Measurements from ENCODE around the gene ELP4. TPM values are rescaled to one million over a fixed set of nuclear protein-coding genes. Genes with fewer than 3 reads are reported as not detected.

The ELP4 gene
- total RNA-seq, 1 donor from 2014 or later = 16.7 TPM

DNA sequence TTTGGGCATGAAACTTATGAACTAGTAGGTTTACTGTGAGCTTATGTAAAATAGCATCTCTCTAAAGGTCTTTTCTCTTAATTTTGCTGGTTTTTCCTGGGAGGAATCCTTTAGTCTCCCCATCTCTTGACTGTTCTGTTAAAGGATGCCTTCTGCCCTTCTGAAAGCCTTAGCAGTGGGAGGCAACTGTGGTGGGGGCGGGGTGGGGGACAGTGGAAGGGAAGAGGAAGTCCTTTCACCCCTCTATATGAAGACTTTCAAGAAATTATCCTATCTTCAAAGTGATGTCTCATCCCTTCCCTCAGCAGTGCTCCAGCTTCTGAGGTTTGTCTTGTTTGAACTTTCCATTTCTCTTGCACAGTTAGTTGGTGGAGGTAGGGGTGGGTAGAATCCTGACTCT, 73.1 kb downstream of the ELP4 start:
- no peak for DNase-seq (ENCODE audit: low read depth)
- H3K4me3 ChIP-seq (ENCODE audit: low read depth, low read length) = no peak overlapping the region
- TF ChIP-seq, protein P1, sequence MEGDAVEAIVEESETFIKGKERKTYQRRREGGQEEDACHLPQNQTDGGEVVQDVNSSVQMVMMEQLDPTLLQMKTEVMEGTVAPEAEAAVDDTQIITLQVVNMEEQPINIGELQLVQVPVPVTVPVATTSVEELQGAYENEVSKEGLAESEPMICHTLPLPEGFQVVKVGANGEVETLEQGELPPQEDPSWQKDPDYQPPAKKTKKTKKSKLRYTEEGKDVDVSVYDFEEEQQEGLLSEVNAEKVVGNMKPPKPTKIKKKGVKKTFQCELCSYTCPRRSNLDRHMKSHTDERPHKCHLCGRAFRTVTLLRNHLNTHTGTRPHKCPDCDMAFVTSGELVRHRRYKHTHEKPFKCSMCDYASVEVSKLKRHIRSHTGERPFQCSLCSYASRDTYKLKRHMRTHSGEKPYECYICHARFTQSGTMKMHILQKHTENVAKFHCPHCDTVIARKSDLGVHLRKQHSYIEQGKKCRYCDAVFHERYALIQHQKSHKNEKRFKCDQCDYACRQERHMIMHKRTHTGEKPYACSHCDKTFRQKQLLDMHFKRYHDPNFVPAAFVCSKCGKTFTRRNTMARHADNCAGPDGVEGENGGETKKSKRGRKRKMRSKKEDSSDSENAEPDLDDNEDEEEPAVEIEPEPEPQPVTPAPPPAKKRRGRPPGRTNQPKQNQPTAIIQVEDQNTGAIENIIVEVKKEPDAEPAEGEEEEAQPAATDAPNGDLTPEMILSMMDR (conservative IDR thresholded peaks at IDR 0.05; ENCODE audit: low read depth, low read length) = no peak

DNA sequence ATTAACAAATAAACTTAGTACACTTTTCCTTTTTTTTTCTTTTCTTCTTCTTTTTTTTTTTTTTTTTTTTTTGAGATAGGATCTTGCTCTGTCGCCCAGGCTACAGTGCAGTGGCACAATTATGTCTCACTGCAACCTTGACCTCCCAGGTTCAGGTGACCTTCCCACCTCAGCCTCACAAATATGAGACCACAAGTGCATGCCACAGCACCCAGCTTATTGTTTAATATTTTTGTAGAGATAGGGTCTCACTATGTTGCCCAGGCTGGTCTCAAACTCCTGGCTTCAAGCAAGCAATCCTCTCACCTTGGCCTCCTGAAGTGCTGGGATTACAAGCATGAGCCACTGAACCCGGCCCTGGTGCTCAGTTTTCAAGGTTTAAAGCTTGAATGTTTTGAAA, 88.9 kb downstream of the ELP4 start:
- TF ChIP-seq, protein P1 (conservative IDR thresholded peaks at IDR 0.05; ENCODE audit: low read depth, low read length) = no peak
- no peak overlapping the region for H3K4me3 ChIP-seq (ENCODE audit: low read depth, low read length)
- no peak for DNase-seq (ENCODE audit: low read depth)

DNA sequence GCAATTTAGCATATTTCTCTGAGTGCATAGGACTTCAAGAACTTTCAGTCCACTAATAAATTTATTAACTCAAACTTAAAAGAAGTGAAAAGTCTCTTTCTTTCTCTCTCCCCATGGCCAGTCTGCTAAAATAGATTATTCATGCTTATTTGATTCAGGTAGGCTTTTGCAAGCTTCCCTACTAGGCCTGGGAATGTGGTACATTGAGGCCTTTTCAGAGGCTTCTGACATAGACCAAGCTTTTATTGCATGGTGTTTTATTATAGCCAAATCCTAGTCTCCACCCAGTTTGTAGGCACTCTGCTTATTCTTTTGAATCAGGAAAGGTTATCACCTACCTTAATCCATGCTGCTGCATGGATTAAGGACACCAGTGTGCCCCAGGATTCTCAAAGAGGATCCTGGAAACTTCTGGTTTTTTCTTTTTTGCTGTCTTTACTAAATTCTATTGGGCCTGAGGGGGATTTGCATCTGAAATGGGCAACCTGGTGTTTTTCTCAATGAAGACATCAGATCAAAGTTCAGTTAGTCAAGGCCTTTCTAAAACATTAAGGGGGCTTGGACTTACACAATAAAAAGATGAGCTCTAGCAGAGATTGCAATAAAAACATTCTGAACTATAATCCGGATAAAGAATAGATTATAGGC, 92.2 kb downstream of the ELP4 start:
- DNase-seq (ENCODE audit: low read depth) = no peak
- no peak overlapping the region for H3K4me3 ChIP-seq (ENCODE audit: low read depth, low read length)
- TF ChIP-seq, protein P1 (conservative IDR thresholded peaks at IDR 0.05; ENCODE audit: low read depth, low read length) = no peak

DNA sequence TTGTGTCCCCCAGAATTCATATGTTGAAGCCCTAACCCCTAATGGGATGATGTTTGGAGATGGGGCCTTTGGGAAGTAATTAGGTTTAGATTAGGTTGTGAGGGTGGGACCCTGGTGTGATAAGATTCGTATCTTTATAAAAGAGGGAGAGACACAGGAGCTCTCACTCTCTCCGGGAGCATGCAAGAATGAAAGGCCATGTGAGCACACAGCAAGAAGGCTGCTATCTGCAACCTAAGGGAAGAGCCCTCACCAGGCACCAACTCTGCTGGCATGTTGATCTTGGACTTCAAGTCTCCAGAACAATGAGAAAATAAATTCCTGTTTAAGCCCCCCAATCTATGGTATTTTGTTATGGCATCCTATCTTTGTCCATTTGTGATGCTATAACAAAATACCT, 97.3 kb downstream of the ELP4 start:
- TF ChIP-seq, protein P1 (conservative IDR thresholded peaks at IDR 0.05; ENCODE audit: low read depth, low read length) = no peak
- DNase-seq (ENCODE audit: low read depth) = no peak
- H3K4me3 ChIP-seq (ENCODE audit: low read depth, low read length) = no peak overlapping the region

DNA sequence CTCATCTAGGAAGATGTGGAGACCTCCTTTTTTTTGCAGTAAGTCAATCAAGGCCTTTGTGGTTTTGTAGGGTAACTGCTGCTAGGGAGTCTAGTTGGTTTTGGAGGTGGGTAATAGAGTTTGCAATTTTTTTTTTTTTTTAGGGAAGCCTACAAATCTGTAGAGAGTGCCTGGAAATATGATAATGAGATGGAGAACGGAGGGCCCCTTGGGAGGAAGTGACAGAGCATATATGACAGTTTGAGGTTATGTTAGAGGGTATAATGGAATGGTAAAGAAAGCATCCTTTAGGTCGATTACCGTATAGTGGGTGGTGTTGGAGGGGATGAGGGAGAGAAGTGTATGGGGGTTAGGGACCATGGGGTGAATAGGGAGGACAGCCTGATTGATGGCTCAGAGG, 98.3 kb downstream of the ELP4 start:
- TF ChIP-seq, protein P1 (conservative IDR thresholded peaks at IDR 0.05; ENCODE audit: low read depth, low read length) = no peak
- no peak for DNase-seq (ENCODE audit: low read depth)
- no peak overlapping the region for H3K4me3 ChIP-seq (ENCODE audit: low read depth, low read length)

DNA sequence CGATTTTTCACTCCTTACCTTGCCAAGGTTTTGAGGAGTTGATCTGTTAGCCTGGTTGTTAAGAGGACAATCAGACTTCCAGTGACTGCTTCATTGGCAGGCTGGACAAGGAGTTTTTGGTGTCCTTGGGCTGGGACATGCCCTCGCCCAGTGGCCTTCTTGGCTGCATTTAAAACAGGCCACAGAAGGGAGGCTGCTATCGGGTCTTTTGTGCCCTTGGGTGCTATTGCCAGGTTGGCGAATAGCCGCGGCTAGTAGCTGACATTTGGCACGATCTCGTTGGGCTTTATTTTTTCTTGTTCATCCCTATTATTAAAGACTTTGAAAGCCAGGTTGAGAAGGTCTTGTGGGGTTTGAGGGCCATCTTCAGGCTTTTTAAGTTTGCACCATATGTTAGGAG, 99.4 kb downstream of the ELP4 start:
- H3K4me3 ChIP-seq (ENCODE audit: low read depth, low read length) = no peak overlapping the region
- no peak for DNase-seq (ENCODE audit: low read depth)
- TF ChIP-seq, protein P1 (conservative IDR thresholded peaks at IDR 0.05; ENCODE audit: low read depth, low read length) = no peak

DNA sequence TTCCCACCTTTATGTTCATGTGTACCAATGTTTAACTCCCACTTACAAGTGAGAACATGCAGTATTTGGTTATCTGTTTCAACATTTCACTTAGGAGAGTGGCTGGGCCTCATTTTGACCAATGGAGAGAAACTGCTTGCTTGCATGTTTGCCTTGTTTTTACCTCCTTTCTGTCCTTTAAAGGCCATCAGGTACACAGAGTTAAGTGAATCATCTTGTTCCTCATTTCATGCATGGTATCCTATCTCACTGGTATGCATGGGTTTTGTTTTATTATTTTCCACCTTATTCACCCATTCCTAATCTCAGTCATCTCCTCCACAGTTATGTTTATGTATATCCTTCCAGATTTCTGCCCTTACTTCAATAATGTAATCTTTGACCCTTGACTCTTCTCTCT, 101.0 kb downstream of the ELP4 start:
- no peak for DNase-seq (ENCODE audit: low read depth)
- TF ChIP-seq, protein P1 (conservative IDR thresholded peaks at IDR 0.05; ENCODE audit: low read depth, low read length) = no peak
- H3K4me3 ChIP-seq (ENCODE audit: low read depth, low read length) = no peak overlapping the region

All from epithelial cell of proximal tubule (primary cell).